Stomach (tissue), 4 donors: ENCODE data around the gene SCYGR8.

ENCODE experiments used
- CTCF ChIP-seq, 7 experiments: fragments of 450-650 bp in 4 of 7; fragments of 200-600 bp in 3 of 7; sonication (generic) in 3 of 7; IDR thresholded peaks; one replicate each; pipeline ENCODE4 v1.5.1; 2016 to 2019; ENCODE audit warnings: antibody characterized with exemption in 7 of 7, control low read depth in 2 of 7, mild to moderate bottlenecking in 1 of 7
- EP300 ChIP-seq: sonication (generic); formaldehyde crosslinking; IDR thresholded peaks from one replicate; pipeline ENCODE4 v1.6.1; 2017; ENCODE audit warnings: antibody characterized with exemption
- POLR2A ChIP-seq, 4 donors: fragments of 450-650 bp; IDR thresholded peaks; one replicate each; pipeline ENCODE4 v1.6.1; 2016; ENCODE audit warnings: antibody characterized with exemption in 4 of 4, control low read depth in 2 of 4, mild to moderate bottlenecking in 1 of 4, moderate library complexity in 1 of 4
- POLR2AphosphoS5 ChIP-seq, 3 donors: sonication (generic); formaldehyde crosslinking; IDR thresholded peaks; one replicate each; pipeline ENCODE4 v1.6.1; 2016; ENCODE audit warnings: antibody characterized with exemption in 3 of 3

GRCh38 chr2:227783404-227784138, 37.9 kb downstream of the SCYGR8 start:
- no peak for TF ChIP-seq CTCF (IDR thresholded peaks at IDR 0.05)
- TF ChIP-seq POLR2AphosphoS5 (IDR thresholded peaks at IDR 0.05): no peak
- no peak for TF ChIP-seq POLR2A (IDR thresholded peaks at IDR 0.05)
- TF ChIP-seq EP300: no peak
